Osteocyte (in vitro differentiated cells): ENCODE measurements around the gene DISC1. TPM values are rescaled to one million over a fixed set of nuclear protein-coding genes. Genes with fewer than 3 reads are reported as not detected.

ENCODE experiments used
- DNase-seq: peaks from one replicate; pipeline ENCODE4 v3.0.0; 2021; ENCODE audit warnings: mixed read lengths; ENCODE audit not compliant: unreplicated experiment; ENCODE audit errors: extremely low spot score
- H3K27ac Mint-ChIP-seq: one replicate; pipeline ENCODE4 v1.8.0; 2021; ENCODE audit warnings: mild to moderate bottlenecking, mixed read lengths; ENCODE audit not compliant: unreplicated experiment
- H3K27me3 Mint-ChIP-seq: one replicate; pipeline ENCODE4 v1.8.0; 2021; ENCODE audit warnings: mixed read lengths; ENCODE audit not compliant: unreplicated experiment
- H3K36me3 Mint-ChIP-seq: one replicate; pipeline ENCODE4 v1.8.0; 2021; ENCODE audit warnings: mixed read lengths; ENCODE audit not compliant: unreplicated experiment
- H3K4me1 Mint-ChIP-seq: one replicate; pipeline ENCODE4 v1.8.0; 2021; ENCODE audit warnings: mixed read lengths; ENCODE audit not compliant: unreplicated experiment
- H3K4me3 Mint-ChIP-seq: one replicate; pipeline ENCODE4 v1.8.0; 2021; ENCODE audit warnings: mild to moderate bottlenecking, moderate library complexity, mixed read lengths; ENCODE audit not compliant: unreplicated experiment
- H3K9me3 Mint-ChIP-seq: one replicate; pipeline ENCODE4 v1.8.0; 2021; ENCODE audit warnings: mixed read lengths; ENCODE audit not compliant: unreplicated experiment
- total RNA-seq: library from RNA; stranded (reverse); gene quantifications from 2 replicates; pipeline ENCODE4 v1.2.1, GENCODE V29; 2021
- TF ChIP-seq, protein P1 (sequence below): fragments of 200-600 bp; sonication (generic); IDR thresholded peaks from 2 replicates; pipeline ENCODE4 v1.5.0; 2021; ENCODE audit warnings: antibody characterized with exemption, mild to moderate bottlenecking, moderate library complexity

Gene DISC1
- total RNA-seq, 1 donor from 2014 or later: 15.6 TPM

DNA sequence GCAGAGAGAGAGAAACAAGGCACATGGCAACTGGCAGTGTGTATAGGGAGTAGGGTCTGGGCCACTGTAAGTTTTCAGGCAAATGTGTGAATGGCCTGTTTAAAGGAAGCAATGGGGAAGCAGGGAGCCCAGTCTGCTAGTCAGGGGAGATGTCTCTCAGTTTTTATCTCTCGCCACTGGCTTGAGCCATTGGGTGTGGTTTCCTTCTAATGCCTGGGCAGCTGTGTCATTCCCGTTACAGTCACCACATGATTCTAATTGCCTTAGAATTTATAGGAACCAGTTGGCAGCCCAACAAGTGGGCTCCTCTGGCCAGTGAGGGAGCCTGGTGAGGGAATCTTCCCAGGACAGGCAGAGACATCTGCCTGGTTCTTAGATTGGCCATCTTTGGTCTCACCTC is 182.4 kb downstream of the DISC1 start:
- Mint-ChIP-seq H3K36me3 (peaks cover 19% of the 10 kb centered on the region), H3K27ac (peak overlapping the region; percentile 74), H3K9me3 (peaks cover 10% of the 10 kb centered on the region), H3K4me3 (no peak overlapping the region), H3K4me1 (peaks cover 21% of the 10 kb centered on the region), H3K27me3 (no peaks in the 10 kb centered on the region)
- TF ChIP-seq, protein P1, sequence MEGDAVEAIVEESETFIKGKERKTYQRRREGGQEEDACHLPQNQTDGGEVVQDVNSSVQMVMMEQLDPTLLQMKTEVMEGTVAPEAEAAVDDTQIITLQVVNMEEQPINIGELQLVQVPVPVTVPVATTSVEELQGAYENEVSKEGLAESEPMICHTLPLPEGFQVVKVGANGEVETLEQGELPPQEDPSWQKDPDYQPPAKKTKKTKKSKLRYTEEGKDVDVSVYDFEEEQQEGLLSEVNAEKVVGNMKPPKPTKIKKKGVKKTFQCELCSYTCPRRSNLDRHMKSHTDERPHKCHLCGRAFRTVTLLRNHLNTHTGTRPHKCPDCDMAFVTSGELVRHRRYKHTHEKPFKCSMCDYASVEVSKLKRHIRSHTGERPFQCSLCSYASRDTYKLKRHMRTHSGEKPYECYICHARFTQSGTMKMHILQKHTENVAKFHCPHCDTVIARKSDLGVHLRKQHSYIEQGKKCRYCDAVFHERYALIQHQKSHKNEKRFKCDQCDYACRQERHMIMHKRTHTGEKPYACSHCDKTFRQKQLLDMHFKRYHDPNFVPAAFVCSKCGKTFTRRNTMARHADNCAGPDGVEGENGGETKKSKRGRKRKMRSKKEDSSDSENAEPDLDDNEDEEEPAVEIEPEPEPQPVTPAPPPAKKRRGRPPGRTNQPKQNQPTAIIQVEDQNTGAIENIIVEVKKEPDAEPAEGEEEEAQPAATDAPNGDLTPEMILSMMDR: no peak
- DNase-seq: no peak

DNA sequence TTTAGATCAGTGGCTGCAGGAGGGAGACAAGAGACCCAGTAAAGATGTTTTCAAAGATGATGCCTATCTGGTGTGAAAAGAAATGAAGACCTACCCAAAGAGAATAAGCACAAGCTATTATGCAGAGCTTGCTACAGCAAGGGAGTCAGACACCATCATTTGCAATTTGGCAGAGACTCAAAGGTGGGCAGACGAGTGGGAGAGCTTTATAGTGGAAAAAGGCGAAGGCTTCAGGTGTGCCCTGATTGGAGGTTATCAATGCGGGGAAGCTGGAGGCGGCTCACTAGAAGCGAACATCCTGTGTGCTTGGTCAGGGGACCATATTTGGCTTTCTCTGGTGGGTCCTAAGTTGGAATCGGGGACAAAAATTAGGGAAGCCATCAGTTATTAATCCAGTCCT is 183.8 kb downstream of the DISC1 start:
- no peaks in the 10 kb centered on the region for H3K27me3 Mint-ChIP-seq
- TF ChIP-seq, protein P1: no peak
- peaks cover 17% of the 10 kb centered on the region for H3K36me3 Mint-ChIP-seq
- no peak for DNase-seq
- H3K27ac Mint-ChIP-seq: no peak overlapping the region
- no peak overlapping the region for H3K4me3 Mint-ChIP-seq
- H3K9me3 Mint-ChIP-seq: peaks cover 10% of the 10 kb centered on the region
- peaks cover 27% of the 10 kb centered on the region for H3K4me1 Mint-ChIP-seq

DNA sequence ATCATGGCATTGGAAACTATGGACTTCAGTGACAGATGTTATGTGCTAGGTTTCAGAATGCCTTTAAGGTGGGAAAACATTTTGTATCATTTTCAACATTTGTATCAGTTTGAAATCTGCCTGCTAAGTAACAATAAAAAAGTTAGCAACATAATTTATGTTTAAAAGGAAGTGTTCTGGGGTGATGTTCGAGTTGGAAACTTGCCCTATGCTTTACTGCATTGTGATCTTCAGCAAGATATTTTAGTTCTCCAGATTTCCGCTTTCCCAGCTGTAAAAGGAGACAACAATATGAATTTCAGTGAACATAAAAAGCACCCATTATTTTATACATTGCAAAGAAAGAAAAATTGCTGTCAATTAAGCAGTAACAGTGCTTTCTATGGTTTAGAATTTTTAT is 187.4 kb downstream of the DISC1 start:
- no peak for DNase-seq
- peaks cover 12% of the 10 kb centered on the region for H3K4me1 Mint-ChIP-seq
- H3K36me3 Mint-ChIP-seq: peaks cover 30% of the 10 kb centered on the region
- H3K9me3 Mint-ChIP-seq: peaks cover 16% of the 10 kb centered on the region
- no peak overlapping the region for H3K4me3 Mint-ChIP-seq
- H3K27ac Mint-ChIP-seq: no peak overlapping the region
- TF ChIP-seq, protein P1: no peak
- no peaks in the 10 kb centered on the region for H3K27me3 Mint-ChIP-seq

DNA sequence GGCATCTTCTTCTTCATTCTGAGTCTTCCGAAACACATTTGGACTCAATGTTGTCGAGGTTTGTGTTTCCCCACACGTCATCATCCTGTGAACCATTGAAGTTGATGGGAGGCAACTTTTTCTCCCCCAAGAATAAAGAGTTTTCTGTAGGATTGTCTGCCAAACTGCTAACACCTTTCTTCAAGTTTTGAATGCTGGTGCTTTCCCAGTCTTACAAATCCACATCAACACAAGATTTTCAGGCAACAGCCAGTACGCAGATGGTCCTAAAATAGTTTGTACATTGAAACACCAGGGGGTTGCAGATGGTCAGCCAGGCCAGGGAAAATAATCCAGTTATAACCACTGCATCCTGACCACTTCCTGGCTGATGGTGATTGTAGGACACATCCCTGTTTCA is 187.9 kb downstream of the DISC1 start:
- Mint-ChIP-seq H3K27me3 (no peaks in the 10 kb centered on the region), H3K4me3 (no peak overlapping the region), H3K36me3 (peaks cover 30% of the 10 kb centered on the region), H3K4me1 (peaks cover 10% of the 10 kb centered on the region), H3K9me3 (peaks cover 16% of the 10 kb centered on the region), H3K27ac (peak overlapping the region; percentile 56)
- no peak for DNase-seq
- TF ChIP-seq, protein P1: no peak

DNA sequence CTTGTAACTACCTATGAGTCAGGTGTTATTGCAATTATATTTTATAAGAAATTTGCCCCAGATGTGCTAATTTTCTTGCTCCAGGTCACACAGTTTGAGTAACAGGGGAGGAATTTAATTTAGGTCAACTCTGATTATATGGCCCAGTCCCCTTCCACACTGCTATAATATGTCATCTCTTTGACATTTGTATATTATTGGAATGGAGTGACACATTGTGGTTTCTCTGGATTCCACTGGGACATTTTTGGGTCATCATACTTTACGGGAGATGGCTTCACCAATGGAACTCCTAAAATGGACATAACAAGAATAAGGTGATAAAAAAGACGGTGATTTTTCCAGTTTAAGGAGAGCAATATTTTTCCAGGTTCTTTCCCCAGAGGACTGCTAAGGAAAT is 191.2 kb downstream of the DISC1 start:
- DNase-seq: no peak
- Mint-ChIP-seq H3K9me3 (peaks cover 13% of the 10 kb centered on the region), H3K36me3 (peaks cover 23% of the 10 kb centered on the region), H3K27ac (no peak overlapping the region), H3K4me3 (no peak overlapping the region), H3K27me3 (no peaks in the 10 kb centered on the region), H3K4me1 (peaks cover 10% of the 10 kb centered on the region)
- TF ChIP-seq, protein P1: no peak
